GM15510 (cell line): ENCODE results near the gene CDH13.

Experiments
- POLR2A ChIP-seq: IDR thresholded peaks from 3 replicates; pipeline ENCODE4 v1.6.1; 2011; ENCODE audit warnings: borderline replicate concordance; ENCODE audit not compliant: insufficient read length; ENCODE audit errors: extremely low read depth

Gene CDH13

GRCh38 chr16:82626791-82627261, at the start of gene CDH13:
Gene CDH13, plus strand, starts transcription at chr16:82626969.
- no peak for TF ChIP-seq POLR2A

- no peak for TF ChIP-seq POLR2A
These were observed 46.4 kb upstream of the CDH13 start for GRCh38 chr16:82580298-82580890.

GRCh38 chr16:82582975-82583374, 43.8 kb upstream of the CDH13 start:
- no peak for TF ChIP-seq POLR2A

- TF ChIP-seq POLR2A = no peak
These were observed 43.3 kb upstream of the CDH13 start for GRCh38 chr16:82583422-82583821.

GRCh38 chr16:82584553-82585152, 42.1 kb upstream of the CDH13 start:
- TF ChIP-seq POLR2A = no peak

GRCh38 chr16:82585675-82586074, 41.1 kb upstream of the CDH13 start:
- TF ChIP-seq POLR2A = no peak

- TF ChIP-seq POLR2A = no peak
These were observed 40.6 kb upstream of the CDH13 start for GRCh38 chr16:82586130-82586529.

GRCh38 chr16:82587289-82587688, 39.5 kb upstream of the CDH13 start:
- TF ChIP-seq POLR2A = no peak

GRCh38 chr16:82589407-82589806, 37.4 kb upstream of the CDH13 start:
- TF ChIP-seq POLR2A = no peak

- TF ChIP-seq POLR2A = no peak
These were observed 32.7 kb upstream of the CDH13 start for GRCh38 chr16:82594114-82594513.

GRCh38 chr16:82598771-82599170, 28.0 kb upstream of the CDH13 start:
- no peak for TF ChIP-seq POLR2A

- TF ChIP-seq POLR2A = no peak
These were observed 24.7 kb upstream of the CDH13 start for GRCh38 chr16:82601989-82602640.

- TF ChIP-seq POLR2A = no peak
These were observed 22.9 kb upstream of the CDH13 start for GRCh38 chr16:82603784-82604411.

GRCh38 chr16:82605076-82605475, 21.7 kb upstream of the CDH13 start:
- TF ChIP-seq POLR2A = no peak

- TF ChIP-seq POLR2A = no peak
These were observed 20.7 kb upstream of the CDH13 start for GRCh38 chr16:82605863-82606620.
